LNCAP (cell line): ENCODE results near the gene OR8G1.

Source experiments
- TF ChIP-seq, protein P1 (sequence below): fragments of 450-650 bp; IDR thresholded peaks from 2 replicates; pipeline ENCODE4 v1.5.1; 2017; ENCODE audit warnings: mild to moderate bottlenecking

The OR8G1 gene

DNA sequence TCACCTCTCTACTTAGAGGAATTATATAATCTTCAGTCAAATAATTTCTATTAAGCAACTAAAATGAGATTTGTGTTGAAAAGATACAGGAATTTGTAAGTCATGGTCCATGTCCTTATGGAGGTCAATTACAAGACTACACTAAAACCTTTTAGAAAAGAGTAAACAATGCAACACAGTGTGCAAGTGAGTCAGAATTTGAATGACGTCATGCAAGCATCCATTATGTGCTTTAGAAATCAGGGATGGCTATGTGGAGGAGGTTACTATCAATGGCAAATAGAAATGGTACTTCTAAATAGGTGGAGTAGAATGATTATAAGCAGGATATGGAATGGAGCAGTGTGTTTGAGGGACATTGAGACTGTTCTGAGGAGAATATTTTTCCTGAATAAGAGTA lies 41.2 kb upstream of the OR8G1 start:
- TF ChIP-seq, protein P1, sequence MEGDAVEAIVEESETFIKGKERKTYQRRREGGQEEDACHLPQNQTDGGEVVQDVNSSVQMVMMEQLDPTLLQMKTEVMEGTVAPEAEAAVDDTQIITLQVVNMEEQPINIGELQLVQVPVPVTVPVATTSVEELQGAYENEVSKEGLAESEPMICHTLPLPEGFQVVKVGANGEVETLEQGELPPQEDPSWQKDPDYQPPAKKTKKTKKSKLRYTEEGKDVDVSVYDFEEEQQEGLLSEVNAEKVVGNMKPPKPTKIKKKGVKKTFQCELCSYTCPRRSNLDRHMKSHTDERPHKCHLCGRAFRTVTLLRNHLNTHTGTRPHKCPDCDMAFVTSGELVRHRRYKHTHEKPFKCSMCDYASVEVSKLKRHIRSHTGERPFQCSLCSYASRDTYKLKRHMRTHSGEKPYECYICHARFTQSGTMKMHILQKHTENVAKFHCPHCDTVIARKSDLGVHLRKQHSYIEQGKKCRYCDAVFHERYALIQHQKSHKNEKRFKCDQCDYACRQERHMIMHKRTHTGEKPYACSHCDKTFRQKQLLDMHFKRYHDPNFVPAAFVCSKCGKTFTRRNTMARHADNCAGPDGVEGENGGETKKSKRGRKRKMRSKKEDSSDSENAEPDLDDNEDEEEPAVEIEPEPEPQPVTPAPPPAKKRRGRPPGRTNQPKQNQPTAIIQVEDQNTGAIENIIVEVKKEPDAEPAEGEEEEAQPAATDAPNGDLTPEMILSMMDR, result no peak

DNA sequence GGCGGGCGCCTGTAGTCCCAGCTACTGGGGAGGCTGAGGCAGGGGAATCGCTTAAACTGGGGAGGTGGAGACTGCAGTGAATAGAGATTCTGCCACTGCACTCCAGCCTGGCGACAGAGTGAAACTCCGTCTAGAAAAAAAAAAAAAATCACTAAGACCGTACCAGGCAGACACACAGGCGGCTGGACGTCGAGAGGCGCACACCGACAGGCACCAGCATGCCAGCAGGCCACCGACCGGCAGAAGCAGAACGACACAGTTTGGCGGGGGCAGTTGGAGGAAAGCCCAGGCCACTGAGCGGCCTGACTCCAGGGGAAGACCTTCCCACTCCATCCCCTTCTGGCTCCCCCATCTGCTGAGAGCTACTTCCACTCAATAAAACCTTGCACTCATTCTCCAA lies 40.2 kb upstream of the OR8G1 start:
- TF ChIP-seq, protein P1, result no peak

- TF ChIP-seq, protein P1, result no peak
These were observed 37.9 kb upstream of the OR8G1 start for GRCh38 chr11:124202951-124203350.

GRCh38 chr11:124204008-124204407 lies 36.9 kb upstream of the OR8G1 start:
- TF ChIP-seq, protein P1, result no peak

DNA sequence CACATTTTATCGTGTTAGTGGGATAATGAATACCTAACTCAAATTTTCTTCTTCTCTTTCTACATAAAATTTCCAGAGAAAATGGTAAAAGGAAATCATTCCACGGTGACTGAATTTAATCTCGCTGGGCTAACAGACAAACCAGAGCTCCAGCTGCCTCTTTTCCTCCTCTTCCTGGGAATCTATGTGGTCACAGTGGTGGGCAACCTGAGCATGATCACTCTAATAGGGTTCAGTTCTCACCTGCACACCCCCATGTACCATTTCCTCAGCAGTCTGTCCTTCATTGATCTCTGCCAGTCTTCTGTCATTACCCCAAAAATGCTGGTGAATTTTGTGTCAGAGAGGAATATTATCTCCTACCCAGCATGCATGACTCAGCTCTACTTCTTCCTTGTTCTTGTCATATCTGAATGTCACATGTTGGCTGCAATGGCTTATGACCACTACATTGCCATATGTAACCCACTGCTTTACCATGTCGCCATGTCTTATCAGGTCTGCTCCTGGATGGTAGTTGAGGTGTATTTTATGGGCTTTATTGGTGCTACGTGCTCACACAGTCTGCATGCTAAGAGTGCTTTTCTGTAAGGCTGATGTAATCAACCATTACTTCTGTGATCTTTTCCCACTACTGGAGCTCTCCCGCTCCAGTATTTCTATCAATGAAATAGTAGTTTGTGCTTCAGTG lies 33.6 kb upstream of the OR8G1 start:
- TF ChIP-seq, protein P1, result no peak

GRCh38 chr11:124209824-124210357 lies 31.0 kb upstream of the OR8G1 start:
- TF ChIP-seq, protein P1, result no peak

- TF ChIP-seq, protein P1, result no peak
These were observed 30.5 kb upstream of the OR8G1 start for GRCh38 chr11:124210421-124210820.
